Measurements from ENCODE around the gene SELENOM. TPM values are rescaled to one million over a fixed set of nuclear protein-coding genes. Genes with fewer than 3 reads are reported as not detected.

SELENOM gene
- total and polyA plus RNA-seq, 2 donors (not counting 1 experiment from before 2014, with no cell fraction given), result 130 to 132 TPM

DNA sequence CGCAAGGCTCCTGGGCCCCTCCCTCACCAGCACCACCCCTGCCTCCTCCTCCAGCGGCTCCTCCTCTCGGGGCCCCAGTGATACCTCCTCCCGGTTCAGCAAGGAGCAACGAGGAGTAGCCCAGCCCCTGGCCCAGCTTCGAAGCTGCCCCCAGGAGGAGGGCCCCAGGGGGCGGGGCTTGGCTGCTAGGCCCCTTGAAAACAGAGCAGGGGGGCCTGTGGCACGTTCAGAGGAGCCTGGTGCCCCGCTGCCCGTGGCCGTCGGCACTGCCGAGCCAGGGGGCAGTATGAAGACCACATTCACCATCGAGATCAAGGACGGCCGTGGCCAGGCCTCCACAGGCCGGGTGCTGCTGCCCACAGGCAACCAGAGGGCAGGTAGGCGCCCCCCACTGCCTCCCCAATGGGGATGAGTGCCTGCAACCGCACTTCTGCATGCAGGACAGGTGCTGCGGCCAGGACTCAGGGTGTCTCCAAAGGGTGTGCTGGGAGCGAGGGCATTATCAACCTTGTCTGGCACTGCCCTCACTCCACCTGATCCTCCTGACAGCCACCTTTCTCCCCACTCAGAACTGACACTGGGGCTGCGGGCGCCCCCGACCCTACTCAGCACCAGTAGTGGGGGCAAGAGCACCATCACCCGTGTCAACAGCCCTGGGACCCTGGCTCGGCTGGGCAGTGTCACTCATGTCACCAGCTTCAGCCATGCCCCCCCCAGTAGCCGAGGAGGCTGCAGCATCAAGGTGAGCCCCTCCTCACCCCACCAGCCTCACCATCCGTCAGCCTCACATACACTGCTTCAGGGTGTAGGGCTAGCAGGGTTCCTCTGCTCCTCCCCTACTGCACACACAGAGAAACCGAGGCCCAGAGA, 16.0 kb downstream of the SELENOM start:
- no peak for TF ChIP-seq EZH2 (IDR thresholded peaks at IDR 0.05; ENCODE audit: low read length, missing control alignments)
- TF ChIP-seq, protein P1, sequence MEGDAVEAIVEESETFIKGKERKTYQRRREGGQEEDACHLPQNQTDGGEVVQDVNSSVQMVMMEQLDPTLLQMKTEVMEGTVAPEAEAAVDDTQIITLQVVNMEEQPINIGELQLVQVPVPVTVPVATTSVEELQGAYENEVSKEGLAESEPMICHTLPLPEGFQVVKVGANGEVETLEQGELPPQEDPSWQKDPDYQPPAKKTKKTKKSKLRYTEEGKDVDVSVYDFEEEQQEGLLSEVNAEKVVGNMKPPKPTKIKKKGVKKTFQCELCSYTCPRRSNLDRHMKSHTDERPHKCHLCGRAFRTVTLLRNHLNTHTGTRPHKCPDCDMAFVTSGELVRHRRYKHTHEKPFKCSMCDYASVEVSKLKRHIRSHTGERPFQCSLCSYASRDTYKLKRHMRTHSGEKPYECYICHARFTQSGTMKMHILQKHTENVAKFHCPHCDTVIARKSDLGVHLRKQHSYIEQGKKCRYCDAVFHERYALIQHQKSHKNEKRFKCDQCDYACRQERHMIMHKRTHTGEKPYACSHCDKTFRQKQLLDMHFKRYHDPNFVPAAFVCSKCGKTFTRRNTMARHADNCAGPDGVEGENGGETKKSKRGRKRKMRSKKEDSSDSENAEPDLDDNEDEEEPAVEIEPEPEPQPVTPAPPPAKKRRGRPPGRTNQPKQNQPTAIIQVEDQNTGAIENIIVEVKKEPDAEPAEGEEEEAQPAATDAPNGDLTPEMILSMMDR (conservative IDR thresholded peaks at IDR 0.05 in 1 of 2, IDR thresholded peaks at IDR 0.05 in 1 of 2; ENCODE audit: low read depth in 1 of 2, low read length in 2 of 2), result no peak
- Histone ChIP-seq H3K4me1 (ENCODE audit: control insufficient read depth, extremely low read depth, insufficient read depth, low read length) (no peaks in the 10 kb centered on the region), H3K36me3 (ENCODE audit: control insufficient read depth, insufficient read depth, low read length) (peaks cover 83% of the 10 kb centered on the region), H3K9ac (ENCODE audit: insufficient read depth, low read length) (no peak overlapping the region), H3K4me3 (replicated peaks in 1 of 4; ENCODE audit: control extremely low read depth in 1 of 4, insufficient read depth in 1 of 4, low read depth in 3 of 4, low read length in 4 of 4) (no peak overlapping the region), H3K27ac (ENCODE audit: insufficient read depth, low read length) (no peak overlapping the region), H3K79me2 (ENCODE audit: control insufficient read depth, insufficient read depth, low read length) (peaks cover 40% of the 10 kb centered on the region), H3K9me3 (ENCODE audit: control insufficient read depth, insufficient read depth, low read depth, low read length) (no peaks in the 10 kb centered on the region), H3K27me3 (ENCODE audit: control insufficient read depth, insufficient read depth, low read length) (no peaks in the 10 kb centered on the region), H4K20me1 (ENCODE audit: control insufficient read depth, extremely low read depth, insufficient read depth, low read length) (no peaks in the 10 kb centered on the region), H2AFZ (ENCODE audit: low read length) (no peak overlapping the region), H3K4me2 (ENCODE audit: extremely low read depth, insufficient read depth, low read length) (no peak overlapping the region)
- DNase-seq (ENCODE audit: low read depth in 2 of 2), result no peak

GRCh38 chr22:31090217-31091085, 16.9 kb downstream of the SELENOM start:
- no peaks in the 10 kb centered on the region for H3K9me3 ChIP-seq (ENCODE audit: control insufficient read depth, insufficient read depth, low read depth, low read length)
- no peak overlapping the region for H2AFZ ChIP-seq (ENCODE audit: low read length)
- peaks cover 8% of the 10 kb centered on the region for H3K4me1 ChIP-seq (ENCODE audit: control insufficient read depth, extremely low read depth, insufficient read depth, low read length)
- no peak for TF ChIP-seq EZH2 (IDR thresholded peaks at IDR 0.05; ENCODE audit: low read length, missing control alignments)
- TF ChIP-seq, protein P1 (conservative IDR thresholded peaks at IDR 0.05 in 1 of 2, IDR thresholded peaks at IDR 0.05 in 1 of 2; ENCODE audit: low read depth in 1 of 2, low read length in 2 of 2), result no peak
- peaks cover 80% of the 10 kb centered on the region for H3K36me3 ChIP-seq (ENCODE audit: control insufficient read depth, insufficient read depth, low read length)
- no peak overlapping the region for H3K4me2 ChIP-seq (ENCODE audit: extremely low read depth, insufficient read depth, low read length)
- no peak overlapping the region for H3K4me3 ChIP-seq (replicated peaks in 1 of 4; ENCODE audit: control extremely low read depth in 1 of 4, insufficient read depth in 1 of 4, low read depth in 3 of 4, low read length in 4 of 4)
- no peaks in the 10 kb centered on the region for H3K27me3 ChIP-seq (ENCODE audit: control insufficient read depth, insufficient read depth, low read length)
- H3K79me2 ChIP-seq (ENCODE audit: control insufficient read depth, insufficient read depth, low read length), result peaks cover 49% of the 10 kb centered on the region
- H4K20me1 ChIP-seq (ENCODE audit: control insufficient read depth, extremely low read depth, insufficient read depth, low read length), result no peaks in the 10 kb centered on the region
- no peak overlapping the region for H3K9ac ChIP-seq (ENCODE audit: insufficient read depth, low read length)
- no peak for DNase-seq (ENCODE audit: low read depth in 2 of 2)
- no peak overlapping the region for H3K27ac ChIP-seq (ENCODE audit: insufficient read depth, low read length)
